GM04503 (cell line): Measurements from ENCODE around the gene ZNF860.
"Not testable (repeated sequence)": the region's sequence is repeated elsewhere in the genome, so short reads cannot be mapped to it uniquely, and the experiment has no call there.

Source experiments
- DNase-seq: peaks from one replicate; pipeline ENCODE4 v3.0.0-alpha.2; 2012; ENCODE audit warnings: low read depth

Gene ZNF860

DNA sequence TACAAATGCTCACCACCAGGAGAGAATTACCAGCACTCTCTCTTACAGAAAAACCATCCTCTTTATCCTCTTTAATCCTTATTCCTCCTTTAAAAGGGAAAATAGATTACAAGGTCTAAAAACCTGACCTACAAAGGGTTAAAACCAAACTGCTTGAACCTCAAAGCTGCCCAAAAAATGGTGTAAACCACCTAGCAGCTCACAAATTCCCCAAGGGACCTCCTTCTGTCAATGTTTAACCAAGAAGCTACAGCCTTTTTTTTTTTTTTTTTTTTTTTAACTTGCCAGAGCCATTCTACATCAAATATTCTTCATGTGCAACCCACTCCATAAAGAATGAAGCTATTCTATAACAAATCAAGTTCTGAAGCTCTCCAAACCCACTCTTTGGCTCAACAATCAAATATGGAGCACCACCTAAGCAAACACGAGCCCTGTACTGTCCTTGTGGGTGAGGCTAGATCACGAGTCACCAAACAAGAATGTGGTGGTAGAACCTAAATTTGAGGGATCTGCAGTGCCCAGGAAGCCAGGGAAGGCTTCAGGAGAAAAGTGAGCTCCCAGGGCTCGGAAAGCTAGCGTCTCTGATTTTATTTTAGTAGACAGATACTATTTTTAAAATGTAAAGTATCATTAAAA lies 20.6 kb upstream of the ZNF860 start:
- no peak for DNase-seq

DNA sequence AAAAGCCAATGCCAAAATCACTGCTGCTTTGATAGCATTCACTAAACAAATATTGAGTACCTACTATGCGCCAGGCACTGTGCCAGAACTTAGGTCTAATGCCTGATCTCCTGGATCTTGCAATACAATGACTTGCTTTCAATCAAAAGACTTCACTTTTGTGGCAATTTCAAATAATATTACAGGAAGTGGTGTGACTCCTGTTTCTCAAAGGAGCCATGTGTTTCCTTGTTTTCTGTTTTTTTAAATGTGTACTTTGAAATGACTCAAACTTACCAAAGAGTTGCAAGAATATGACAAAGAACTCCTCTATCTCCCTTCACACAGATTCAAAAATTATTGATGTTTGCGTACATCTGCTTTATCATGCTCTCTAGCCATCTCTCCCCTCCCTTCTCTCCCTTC lies 18.7 kb upstream of the ZNF860 start:
- no peak for DNase-seq

DNA sequence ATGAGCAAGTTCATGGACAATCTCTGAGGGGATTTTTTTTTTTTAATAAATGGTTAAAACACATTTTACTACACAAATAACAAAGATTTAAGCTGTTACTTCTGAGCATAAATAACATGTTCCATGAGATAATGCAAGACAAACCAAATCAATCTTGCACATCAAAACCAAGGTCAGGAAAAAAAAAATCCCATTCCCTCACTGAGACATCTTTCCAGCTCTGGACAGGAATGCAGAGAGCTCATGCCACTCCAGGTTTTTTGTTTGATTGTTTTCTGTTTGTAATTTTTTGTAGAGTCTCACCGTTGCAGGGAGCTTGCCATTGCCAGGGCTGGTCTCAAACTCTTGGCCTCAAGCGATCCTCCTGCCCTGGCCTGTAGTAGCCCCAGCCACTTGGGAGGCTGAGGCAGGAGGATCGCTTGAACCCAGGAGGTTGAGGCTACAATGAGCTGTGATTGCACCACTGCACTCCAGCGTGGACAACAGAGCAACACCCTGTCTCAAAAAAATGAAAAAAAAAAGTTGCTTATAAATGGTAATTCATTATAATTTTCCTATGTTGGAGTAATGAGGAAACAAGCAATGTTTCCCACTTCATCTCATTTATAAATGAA lies 14.5 kb upstream of the ZNF860 start:
- no peak for DNase-seq

DNA sequence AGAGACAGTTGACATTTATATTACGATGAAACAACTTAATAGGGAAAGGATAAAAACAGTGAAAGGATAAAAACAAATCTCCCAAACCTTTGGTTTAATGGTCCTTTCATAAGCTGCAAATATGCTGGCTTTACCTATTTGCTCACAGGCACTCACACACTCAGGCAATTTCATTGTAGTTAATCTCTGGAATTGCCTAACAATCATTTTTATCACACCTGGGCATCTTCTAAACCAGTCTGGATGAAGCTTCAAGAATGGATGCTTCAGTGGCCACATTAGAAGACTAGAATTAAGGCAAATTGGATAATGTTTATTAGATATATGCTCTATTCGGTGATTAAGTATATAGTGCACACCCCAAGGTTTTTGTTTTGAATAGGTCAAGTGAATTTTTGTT lies 14.0 kb upstream of the ZNF860 start:
- DNase-seq: no peak

DNA sequence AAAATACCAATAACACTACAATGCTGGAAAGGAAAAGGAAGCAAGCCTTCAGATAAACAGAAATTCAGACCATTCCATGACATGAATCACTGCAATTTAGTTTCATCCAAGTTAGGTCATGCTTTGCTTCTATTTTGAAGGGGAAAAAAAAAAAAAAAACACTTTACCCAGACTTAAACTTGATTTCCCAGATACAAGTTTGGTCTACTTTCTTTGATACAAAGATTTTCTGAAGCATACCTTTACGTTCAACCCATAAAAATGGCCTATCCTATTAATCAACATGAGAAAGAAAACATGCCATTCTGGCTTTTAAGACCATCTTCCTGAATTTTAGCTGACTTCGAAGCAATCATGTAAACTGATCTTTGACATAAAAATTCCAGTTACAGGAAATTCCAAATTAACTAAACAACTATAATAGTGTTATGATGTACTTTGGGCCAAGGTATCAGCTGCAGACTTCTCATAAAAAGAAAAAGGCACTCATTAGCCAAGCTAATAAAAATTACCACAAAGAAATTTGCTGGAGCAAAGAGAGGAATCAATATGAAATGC lies 13.1 kb upstream of the ZNF860 start:
- DNase-seq: peak; percentile 46

DNA sequence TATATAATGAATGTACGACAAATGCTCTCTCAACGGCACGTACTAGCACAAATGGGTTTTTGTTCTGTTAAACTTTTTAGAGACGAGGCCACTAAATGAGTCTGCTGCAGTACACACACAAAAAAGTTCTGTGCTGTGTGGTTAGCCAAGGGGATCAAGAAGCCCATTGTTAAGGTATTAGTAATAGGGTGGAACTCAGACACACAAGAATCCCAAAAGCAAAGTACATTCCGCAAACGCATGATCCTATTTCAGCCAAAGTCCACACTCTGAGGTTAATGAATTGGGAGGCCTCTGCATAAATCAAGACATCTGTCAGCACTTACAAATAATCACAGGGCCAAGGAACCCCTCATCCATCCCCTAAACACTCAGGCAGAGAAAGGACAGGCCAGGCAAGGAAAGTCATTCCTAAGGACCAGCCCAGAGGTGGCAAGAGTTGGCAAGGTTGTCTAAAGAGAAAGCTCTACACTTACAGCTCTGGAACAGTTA lies 12.6 kb upstream of the ZNF860 start:
- DNase-seq: peak; percentile 87

DNA sequence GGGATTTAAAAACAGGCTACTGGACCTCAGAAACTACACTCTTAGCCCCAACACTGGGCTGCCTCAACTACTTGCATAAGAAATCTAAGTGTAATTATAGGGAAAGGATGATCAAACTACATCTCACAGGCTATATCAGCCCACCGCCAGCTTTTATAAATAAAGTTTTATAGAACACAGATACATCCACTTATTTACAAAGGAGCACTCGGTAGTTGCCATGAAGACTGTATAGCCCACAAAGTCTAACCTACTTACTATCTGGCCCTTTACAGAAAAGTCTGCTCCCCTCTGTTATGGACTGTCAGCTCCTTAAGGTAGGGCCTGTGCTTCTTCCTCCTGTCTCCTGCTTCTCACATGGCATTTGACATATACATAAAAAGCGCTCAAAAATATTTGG lies 9.9 kb upstream of the ZNF860 start:
- DNase-seq: no peak

DNA sequence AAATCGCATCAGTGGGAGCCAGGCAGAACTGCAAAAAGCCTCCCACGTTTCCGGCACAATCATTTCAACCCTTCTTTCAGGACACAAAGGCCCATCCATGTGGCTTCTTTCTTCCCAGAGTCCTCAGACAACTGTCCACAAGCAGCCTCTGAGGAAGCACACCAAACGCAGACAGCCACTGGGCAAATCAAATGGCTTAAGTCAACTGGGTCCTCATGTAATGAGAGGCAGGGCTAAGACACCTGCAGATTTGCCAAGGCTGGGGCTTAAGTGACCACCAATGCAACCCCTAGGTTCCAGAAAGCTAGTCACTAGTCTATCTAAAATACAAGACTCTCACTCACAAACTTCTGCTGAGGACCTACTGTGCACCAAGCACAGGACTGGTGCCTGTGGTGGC lies 8.5 kb upstream of the ZNF860 start:
- no peak for DNase-seq

DNA sequence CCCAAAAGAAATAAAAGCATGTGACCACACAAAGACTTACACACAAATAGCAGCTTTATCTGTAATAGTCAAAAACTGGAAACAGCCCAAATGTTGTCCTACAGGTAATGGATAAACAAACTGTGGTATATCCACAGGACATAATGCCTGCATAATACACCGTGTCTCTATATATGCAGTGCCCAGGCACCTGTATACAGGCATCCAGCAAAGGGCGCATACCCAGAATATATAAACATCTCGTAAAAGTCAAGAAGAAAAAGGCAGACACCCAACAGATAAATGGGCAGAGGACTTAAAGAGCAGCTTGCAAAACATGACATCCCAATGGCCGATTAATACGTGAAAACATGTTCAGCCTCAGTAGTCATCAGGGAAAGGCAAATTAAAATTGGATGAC lies 7.7 kb upstream of the ZNF860 start:
- DNase-seq: no peak

DNA sequence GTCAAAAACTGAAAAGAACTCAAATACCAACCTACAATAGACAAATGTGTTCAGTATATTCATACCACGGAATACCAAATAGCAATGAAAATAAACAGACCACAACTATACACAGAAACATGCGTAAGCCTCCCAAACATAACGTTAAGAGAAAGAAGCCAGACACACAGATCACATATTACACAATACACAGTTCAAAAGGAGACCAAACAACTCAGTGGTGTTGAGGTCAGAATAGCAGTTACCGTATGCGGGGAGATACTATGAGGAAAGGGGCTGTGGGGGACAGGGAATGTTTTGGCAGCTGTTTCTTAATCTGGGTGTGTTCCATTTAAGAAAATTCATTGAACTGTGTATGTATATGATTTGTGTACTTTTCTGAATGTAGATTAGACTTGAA lies 7.1 kb upstream of the ZNF860 start:
- no peak for DNase-seq

DNA sequence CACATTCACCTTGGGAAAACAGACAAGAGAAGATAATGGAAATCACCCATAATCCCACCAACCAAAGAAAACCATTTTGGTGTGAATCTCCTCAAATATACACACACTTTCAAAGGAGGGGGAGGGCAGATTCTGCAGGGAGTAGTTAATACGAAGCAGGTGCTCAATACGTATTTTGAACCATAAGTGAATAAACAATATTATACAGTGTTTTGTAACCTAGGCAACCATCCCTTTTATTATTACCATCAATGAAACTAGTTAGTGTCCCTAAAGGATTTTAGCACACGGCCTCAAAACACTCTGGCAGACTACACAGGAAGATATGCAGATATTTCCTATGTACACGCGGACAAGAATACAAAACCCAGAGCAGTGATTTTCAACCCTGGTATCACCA lies 6.6 kb upstream of the ZNF860 start:
- DNase-seq: no peak

DNA sequence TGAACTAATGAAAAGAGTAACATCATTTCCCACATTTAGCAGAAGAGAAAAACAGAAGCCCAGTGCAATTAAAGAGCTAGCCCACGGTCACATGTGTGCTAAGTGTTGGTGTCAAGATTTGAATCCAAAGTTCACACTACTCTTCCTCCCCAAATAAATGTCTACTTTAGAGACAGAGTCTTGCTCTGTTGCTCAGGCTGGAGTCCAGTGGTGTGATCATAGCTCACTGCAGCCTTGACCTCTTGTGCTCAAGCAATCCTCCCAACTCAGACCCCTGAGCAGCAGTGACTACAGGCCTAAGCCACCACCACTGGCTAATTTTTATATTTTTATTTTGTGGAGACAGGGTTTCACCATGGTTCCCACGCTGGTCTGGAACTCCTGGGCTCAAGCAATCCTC lies 5.2 kb upstream of the ZNF860 start:
- no peak for DNase-seq

DNA sequence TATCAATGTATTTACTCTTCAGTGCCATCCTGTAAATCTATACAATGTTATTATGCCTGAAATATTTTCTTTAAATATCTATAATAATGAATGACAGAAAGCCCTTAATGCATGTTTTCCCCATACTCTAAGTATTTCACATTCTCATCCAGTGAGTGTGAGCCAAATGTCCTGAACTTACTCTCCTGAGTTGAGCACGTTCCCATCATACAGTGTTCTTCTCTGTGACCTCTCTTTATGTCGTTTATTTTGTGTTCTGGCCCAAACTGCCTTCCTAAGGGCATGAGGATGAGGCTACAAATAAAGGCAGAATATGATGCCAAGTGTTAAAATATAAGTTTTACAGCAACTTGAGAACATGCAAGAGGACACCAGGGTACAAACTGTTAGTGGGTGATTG lies 3.8 kb upstream of the ZNF860 start:
- DNase-seq: no peak

DNA sequence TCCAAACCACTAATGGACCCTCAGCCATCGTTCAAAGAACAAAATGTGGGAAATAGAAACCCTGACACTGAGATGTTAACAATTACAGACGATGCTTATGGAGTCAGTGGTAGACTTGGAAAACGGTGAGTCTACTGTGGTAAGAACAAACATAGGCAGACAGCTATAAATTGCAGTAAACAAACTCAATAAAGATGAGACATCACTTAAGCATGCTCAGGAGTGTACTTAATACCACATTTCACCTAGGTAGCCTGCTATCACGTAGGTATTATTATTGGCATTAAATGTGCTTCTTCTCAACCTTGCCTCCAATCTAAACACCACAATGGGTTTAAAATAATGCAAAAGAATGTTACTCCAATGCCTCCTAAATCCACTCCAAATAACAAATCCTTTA lies 3.0 kb upstream of the ZNF860 start:
- DNase-seq: no peak

DNA sequence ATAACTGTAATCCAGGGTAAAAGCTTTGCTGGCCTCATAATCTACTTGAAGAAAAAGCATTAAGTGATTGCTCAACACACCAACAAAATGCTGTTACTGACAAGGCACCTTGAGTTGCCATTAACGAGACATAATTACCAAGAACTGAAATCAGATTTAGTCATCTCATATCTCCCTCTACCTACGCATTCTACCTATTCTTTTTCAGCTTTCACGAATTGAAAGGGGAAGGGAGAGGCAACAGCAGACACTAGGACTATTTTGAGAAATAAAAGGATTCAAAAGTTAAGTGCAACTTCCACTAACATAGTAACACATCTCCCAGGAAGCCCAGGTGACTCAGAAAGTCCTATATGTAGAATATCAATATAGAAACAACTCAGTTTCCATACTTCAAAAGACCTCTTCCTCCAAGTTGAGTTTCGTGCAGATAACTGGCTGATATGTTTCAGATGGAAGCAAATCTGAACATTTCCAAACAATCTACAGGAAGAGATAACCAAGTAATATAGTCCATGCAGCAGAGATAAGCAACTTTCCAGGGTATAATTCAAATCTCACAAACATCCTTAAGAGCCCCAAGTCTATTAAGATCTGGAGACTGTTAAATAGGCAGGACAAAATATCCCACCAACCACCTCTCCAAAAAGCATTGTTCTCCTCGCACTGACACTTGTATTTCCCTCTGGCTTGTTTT lies 2.4 kb upstream of the ZNF860 start:
- no peak for DNase-seq

DNA sequence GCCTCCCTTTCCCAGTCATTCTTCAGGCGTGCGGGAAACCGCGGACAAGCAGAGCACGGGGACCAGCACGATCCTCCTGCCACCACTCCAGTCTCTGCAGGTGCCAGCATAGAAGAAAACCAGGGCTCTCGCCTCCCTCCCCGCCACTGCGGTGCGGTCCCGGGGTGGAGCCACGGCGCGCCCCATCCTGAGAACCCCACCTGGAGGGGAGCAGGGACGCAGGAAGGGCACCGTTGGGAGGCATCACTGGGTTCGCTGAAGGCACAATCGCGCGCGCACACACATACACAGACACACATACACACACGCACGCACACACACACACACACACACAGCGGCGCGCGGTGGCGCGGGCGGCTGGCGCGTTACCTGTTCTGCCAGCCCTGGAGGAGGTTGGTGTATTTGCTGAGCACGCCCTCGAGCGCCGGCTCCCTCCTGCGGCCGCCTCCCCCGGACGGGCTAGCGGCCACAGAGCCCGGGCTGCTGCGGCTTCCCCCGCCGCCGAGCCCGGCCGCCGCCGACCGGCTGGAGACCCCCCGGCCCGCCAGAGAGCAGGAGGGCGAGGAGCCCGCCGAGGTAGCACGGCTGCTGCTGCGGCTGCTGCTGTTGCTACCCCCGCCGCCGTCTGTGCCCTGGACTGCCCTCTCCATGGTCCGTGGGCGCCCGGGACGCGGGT lies 882 bp upstream of the ZNF860 start:
- no peak for DNase-seq

DNA sequence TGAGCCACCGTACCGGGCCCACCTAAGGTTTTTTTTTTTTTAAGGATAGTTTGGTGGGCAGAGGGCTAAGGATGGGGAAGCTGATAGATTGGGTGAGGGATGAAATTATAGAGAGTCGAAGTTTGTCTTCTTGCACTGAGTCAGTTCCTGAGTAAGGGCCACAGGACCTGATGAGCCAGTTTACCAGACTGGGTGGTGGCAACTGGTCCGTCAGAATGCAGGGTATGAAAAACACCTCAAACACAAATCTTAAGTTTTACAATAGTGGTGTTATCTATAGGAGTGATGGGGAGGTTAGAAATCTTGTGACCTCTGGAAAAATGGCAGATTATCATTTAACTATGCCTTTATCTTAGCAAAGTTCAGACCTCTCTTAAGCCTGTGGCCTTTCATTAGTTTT lies 2.8 kb downstream of the ZNF860 start:
- no peak for DNase-seq

DNA sequence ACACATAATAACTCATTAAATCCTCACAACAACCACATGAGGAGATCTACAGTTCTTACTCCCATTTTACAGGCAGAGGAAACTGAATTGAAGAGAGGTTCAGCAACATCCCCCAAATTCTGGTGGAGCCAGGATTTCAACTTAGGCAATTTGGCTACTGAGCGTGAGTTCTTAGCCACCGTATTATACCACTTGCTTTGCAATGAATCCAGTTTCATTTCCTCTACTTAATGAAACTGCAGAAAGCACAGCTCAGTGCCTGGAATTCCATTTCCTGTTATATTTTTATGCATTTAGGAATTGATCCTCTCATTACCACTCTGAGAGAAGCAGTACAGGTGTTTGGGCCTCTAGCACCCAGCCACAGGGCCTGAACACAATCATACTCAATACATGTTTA lies 4.3 kb downstream of the ZNF860 start:
- no peak for DNase-seq

DNA sequence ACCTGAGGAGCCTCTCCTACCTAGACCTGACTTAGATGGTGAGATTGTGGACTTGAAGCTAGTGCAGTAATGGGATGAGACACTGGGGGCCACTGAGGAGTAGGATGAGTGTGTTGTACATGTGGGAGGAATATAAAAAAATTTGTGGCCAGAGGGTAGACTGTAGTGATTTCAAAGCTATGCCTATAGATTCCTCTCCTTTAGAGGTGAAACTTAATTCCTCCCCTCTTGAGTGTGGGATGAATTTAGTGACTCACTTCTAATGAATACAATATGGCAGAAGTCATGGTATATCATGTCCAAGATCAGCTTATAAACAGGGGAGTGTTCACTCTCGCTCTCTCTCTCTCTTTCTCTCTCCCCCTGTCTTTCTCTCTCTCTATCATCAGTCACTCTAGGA lies 6.7 kb downstream of the ZNF860 start:
- no peak for DNase-seq

DNA sequence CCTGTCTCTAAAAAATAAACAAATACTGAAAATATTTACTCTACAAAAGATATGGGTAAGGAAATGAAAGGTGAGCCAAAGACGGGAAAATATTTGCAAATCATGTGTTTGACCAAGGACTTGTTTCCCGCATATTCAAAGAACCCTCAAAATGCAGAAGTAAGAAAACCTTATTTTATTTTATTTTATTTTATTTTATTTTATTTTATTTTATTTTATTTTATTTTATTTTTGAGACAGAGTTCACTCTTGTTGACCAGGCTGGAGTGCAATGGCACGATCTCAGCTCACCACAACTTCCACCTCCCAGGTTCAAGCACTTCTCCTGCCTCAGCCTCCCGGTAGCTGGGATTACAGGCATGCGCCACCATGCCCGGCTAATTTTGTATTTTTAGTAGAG lies 11.4 kb downstream of the ZNF860 start:
- not testable (repeated sequence) for DNase-seq

DNA sequence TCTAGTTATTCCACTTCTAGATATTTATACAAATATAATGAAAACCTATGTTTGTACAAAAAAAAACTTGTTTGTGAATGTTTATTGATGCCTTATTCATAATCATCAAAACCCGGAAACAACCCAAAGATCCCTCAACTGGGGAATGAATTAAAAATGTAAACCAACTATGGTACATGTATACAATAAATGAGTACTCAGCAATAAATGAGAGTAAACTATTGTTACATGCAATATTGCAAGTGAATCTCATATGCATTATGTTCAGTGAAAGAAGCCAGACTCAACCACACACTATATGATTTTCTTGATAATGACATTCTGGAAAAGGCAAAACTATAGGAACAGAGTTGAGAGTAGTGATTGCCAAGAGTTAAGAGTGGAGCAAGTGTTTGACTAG lies 12.3 kb downstream of the ZNF860 start:
- no peak for DNase-seq

DNA sequence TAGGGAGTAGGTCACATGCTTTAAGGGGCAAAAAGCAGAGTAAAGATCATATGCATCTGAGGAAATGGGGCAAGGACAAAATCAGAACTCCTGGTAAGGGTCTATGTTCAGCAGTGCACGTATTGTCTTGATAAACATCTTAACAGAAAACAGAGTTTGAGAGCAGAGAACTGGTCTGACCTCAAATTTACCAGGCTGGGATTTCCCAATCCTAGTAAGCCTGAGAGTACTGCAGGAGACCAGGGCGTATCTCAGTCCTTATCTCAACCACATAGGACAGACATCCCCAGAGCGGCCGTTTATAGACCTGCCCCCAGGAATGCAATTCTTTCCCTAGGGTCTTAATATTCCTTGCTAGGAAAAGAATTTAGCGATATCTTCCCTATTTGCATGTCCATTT lies 13.5 kb downstream of the ZNF860 start:
- DNase-seq: not testable (repeated sequence)

DNA sequence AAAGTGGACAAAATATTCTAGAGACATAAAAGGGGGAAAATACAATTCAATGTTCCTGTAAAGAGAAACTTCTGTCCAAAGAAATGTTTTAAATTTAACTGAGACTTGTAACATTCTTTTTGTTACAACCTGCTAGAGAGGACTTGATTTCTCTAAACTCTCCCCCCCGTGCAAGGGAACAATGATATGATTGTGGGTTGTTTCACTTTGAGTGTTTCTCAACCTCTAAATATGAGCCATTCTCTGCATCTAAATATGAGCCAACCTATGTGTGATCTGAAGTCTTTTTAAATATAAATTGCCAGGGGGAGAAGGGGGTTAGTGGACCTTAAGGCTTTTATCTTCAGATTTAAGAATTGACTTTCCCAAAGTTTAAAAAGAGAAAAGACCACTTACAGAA lies 14.6 kb downstream of the ZNF860 start:
- DNase-seq: no peak
